ENCODE results near the gene ANTXR1.

The ANTXR1 gene

DNA sequence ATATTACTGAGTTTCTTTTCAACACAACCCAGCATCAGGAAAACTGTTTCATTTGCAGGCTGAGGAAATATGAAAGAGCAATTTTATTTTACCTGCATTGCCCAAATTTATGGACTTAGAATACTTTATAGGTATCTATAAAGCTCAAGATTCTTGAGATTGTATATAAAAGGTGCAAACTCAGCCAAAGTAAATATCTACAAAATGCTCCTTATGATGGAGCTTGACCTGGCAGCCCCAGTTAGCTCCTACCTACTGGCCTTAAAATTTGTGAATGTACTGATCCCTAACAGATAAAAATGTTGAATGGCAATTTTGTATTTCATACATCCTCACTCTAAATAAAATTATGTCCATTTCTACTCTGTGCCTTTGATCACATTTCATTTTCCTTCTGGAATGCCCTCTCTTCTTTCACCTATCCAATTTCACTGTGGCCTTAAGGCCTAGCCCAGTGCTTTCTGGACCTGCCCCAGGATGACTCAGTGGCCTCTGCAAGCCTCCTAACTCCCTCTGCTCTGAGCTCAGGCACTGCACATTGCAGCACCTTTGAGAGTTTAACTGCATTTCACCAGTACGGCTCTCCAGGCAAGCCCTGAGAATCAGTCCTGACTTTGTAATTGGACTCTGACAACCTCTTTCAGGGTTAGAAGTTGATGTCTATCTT is 125.9 kb downstream of the ANTXR1 start:
- DNase-seq = no peak

GRCh38 chr2:69139778-69140670 is 127.0 kb downstream of the ANTXR1 start:
- DNase-seq = no peak

- DNase-seq = no peak
Measured at GRCh38 chr2:69141061-69141460, 128.1 kb downstream of the ANTXR1 start.

- DNase-seq = no peak
Measured at GRCh38 chr2:69143748-69144360, 130.9 kb downstream of the ANTXR1 start.

GRCh38 chr2:69145204-69145603 is 132.2 kb downstream of the ANTXR1 start:
- DNase-seq = no peak

DNA sequence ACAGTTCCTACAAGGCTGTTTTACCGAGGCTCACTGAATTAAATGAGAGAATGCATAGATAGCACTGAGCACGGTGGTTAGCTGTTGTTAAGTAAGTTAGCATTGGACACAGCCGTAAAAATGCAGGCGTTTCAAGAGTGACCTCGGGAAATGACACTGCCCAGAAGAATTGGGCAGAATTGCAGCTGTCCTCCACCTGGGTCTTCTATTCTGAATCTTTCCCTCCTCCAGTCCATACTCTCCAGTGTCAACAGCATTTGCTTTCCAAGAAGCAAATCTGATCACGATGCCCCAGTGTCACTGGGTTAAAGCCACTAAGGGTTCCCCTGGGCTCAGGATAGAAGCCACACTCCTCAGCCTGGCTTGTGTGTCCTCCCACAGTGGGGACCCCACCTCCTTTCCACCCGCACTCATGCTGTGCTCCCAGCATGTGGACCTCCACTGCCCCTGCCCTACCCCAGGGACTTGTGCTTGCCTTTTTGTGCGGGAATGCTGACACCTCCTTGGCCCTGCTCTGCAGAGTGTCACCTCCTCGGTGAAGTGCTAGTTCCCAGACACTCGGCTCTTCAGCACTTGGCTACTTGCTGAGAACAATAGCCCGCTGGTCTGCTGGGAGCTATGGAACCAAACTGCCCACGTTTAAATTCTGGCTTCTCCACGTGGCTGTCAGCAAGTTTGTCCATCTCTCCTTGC is 135.0 kb downstream of the ANTXR1 start:
- no peak for DNase-seq

- no peak for DNase-seq
Measured at GRCh38 chr2:69149631-69150215, 136.7 kb downstream of the ANTXR1 start.

- no peak for DNase-seq
Measured at GRCh38 chr2:69151931-69152330, 139.0 kb downstream of the ANTXR1 start.

GRCh38 chr2:69152847-69153583 is 140.0 kb downstream of the ANTXR1 start:
- no peak for DNase-seq

DNA sequence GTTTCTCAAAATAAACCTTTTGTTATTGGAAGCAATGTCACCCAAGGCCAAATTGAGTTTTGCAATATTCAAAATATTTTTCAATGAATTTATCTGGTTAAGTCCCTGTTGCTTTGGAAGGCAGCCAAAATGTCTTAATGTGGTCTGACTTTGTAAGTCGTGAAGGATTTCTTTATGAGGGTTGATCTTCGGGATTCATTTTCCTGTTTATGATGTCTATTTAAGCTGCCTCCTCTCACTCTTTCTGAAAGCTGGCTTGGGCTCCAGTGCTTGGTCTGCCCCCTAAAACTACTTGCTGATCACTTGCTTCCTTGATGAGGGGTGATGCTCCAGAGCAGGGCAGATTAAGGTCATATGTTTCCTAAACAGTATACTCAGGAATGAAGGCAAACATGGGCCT is 141.1 kb downstream of the ANTXR1 start:
- DNase-seq = no peak

DNA sequence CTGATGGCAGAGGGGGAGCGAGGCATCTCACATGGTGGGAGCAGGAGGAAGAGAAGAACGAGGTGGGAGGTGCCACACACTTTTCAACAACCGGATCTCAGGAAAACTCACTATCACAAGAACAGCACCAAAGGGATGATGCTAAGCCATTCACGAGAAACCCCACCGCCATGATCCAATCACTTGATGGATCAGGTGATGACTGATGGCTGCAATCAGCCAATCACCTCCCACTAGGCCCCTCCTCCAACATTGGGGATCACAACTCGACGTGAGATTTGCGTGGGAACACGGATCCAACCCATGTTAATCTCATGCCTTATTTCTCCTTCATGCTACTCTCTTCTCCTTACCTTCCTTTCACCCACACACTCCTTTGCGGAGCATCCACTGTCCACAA is 143.6 kb downstream of the ANTXR1 start:
- no peak for DNase-seq

GRCh38 chr2:69157441-69157840 is 144.5 kb downstream of the ANTXR1 start:
- no peak for DNase-seq

DNA sequence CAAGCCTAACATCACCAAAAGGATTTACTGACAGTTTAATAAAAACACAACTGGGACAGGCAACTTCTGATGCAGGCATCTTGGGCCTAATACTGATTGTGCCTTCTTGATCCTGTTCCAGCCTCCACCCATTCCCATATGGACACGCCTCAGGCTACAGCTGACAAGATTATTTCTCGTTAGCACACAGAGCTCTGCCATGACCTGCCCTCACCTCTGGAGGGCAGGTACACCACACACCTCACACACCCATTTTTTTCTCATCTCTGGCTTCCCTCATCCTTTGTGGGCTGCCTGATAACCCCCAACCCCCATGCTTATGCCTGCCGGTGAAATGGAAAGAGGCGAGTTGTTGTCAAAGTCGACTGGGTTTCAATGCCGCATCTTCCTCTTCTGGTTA is 147.0 kb downstream of the ANTXR1 start:
- DNase-seq = no peak

DNA sequence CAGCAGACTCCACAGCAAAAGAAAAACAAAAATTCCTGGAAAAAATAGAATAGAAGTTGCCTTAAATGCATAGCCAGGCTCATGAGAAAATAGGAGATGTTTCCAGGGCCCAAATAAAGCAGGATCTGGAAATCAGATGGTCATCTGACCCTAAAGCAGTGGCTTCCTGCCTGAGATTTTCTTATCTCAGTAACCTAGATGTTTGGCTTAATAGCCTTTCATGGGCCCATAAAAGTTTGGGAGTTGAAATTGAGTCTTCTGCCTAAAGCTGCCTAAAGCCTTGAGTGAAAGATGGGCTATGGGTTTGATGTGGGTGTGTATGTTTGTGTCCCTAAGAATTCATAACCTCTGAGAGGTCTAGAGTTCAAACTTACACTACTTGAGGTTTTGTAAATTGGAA is 149.1 kb downstream of the ANTXR1 start:
- no peak for DNase-seq

- DNase-seq = peak; percentile 4
Measured at GRCh38 chr2:69163109-69163508, 150.1 kb downstream of the ANTXR1 start.

GRCh38 chr2:69163556-69163955 is 150.6 kb downstream of the ANTXR1 start:
- DNase-seq = no peak

- no peak for DNase-seq
Measured at GRCh38 chr2:69164061-69164778, 151.2 kb downstream of the ANTXR1 start.

DNA sequence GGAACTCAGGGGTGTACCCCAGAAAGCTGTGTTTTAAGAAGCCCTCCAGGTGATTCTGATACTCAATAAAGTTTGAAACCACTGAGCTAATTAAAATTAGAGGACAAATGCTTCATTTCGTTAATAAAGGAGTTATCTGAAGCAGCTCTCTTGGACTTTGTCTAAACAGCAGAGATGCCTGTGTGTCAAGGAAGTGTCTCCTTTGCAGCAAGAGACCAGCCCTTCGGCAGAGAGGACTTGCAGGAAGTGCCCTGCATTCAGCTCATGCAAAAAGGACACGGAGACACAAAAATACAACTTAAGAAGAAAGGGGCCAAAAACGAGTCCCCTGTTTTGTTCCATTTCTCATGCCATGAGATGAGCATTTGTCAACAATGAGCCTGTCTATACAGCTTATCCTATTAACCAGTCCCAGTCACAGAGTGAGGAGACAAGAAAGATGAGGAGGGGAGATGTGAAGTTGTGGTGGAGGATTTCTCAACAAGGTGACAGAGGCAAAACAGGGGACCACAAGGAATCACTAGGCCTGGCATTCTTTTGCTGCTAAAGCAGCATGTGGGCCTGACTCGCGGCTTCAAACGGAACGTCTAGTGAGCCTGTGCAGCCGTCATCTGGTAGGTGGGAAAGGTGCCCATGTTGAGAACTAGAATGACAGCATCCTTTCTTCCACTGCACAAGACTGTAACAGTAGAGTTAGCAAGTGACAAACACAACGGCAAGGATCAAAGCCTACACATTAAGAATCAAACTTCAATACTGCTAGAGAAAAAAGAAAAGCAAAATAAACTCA is 152.3 kb downstream of the ANTXR1 start:
- peak; percentile 4 for DNase-seq

GRCh38 chr2:69166465-69166811 is 153.5 kb downstream of the ANTXR1 start:
- no peak for DNase-seq

- DNase-seq = no peak
Measured at GRCh38 chr2:69166812-69167468, 154.0 kb downstream of the ANTXR1 start.
